ENCODE data around the gene MOGAT2.
"Not testable (repeated sequence)": the region's sequence is repeated elsewhere in the genome, so short reads cannot be mapped to it uniquely, and the experiment has no call there.

MOGAT2 gene

GRCh38 chr11:75717608-75718418, at the start of gene MOGAT2:
TSS of gene MOGAT2 (plus strand) at chr11:75717838. CDS start at chr11:75717889, 51 bp downstream.
- DNase-seq (ENCODE audit: low spot score): no peak

- DNase-seq (ENCODE audit: low spot score): no peak
Measured at GRCh38 chr11:75668451-75669297, 49.0 kb upstream of the MOGAT2 start, which contains the start of gene MAP6. TSS of gene MAP6 (minus strand) at chr11:75669038. CDS start at chr11:75668369, 669 bp downstream.

DNA sequence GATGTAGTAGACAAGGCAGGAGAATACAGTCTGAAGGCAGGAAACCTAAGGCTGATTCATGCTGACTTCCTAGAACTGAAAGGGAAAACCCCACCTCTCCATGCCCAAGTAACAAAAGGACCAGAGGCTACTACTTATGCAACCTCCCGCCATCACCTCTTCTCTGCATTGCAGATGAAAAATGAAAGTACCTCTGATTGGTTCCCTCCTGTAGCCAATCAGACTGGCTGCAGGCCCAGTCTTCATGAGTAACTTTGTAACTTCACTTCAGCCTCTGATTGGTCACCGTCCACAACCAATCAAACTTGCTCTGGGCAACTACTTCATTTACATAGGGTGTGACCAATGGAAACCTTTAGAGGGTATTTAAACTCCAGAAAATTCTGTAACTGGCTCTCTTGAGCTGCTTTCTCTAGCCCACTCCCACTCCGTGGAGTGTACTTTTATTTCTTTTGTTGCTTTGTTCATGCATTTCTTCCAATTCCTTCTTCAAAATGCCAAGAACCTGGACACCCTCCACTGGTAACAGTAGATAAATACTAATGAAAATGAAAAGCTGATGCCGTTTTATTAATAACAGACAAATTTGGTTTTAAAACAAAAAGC, 43.6 kb upstream of the MOGAT2 start:
- DNase-seq (ENCODE audit: low spot score): peak; percentile 32

DNA sequence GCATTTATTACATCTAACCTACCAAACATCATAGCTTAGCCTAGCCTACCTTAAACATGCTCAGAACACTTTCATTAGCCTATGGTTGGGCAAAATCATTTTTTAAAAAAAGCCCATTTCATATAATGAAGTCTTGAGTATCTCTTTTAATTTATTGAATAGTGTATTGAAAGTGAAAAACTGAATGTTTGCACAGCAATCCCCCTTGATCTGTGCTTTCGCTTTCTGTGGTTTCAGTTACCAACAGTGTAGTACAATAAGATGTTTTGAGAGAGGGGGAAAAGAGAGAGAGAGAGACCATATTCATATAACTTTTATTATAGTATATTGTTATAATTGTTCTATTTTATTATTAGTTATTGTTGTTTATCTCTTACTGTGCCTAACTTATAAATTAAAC, 40.4 kb upstream of the MOGAT2 start:
- no peak for DNase-seq (ENCODE audit: low spot score)

- no peak for DNase-seq (ENCODE audit: low spot score)
Measured at GRCh38 chr11:75677909-75678308, 39.7 kb upstream of the MOGAT2 start.

- no peak for DNase-seq (ENCODE audit: low spot score)
Measured at GRCh38 chr11:75678620-75679259, 38.9 kb upstream of the MOGAT2 start.

GRCh38 chr11:75679566-75679965, 38.1 kb upstream of the MOGAT2 start:
- DNase-seq (ENCODE audit: low spot score): no peak

DNA sequence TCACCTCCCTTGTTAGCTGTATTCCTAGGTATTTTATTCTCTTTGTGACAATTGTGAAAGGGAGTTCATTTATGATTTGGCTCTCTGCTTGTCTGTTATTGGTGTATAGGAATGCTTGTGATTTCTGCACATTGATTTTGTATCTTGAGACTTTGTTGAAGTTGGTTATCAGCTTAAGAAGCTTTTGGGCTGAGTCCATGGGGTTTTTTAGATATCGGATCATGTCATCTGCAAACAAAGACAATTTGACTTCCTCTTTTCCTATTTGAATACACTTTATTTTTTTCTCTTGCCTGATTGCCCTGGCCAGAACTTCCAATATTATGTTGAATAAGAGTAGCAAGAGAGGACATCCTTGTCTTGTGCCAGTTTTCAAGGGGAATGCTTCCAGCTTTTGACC, 33.8 kb upstream of the MOGAT2 start:
- DNase-seq (ENCODE audit: low spot score): not testable (repeated sequence)

- DNase-seq (ENCODE audit: low spot score): peak; percentile 43
Measured at GRCh38 chr11:75689863-75690609, 27.6 kb upstream of the MOGAT2 start.

DNA sequence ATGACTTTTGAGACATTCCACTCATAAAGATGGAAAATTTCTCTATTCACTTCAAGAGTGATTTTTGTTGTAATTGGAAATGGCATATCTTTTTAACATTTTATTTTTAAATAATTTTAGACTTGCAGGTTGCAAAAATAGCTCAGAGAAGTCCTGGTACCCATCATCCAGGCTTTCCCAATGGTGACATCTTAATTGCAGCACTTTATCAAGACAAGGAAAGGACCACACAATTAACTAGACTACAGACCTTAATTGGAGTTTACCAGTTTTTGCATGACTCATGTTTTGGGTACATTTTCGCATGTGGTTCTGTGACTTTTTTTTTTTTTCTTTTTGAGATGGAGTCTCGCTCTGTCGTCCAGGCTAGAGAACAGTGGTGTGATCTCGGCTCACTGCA, 25.8 kb upstream of the MOGAT2 start:
- no peak for DNase-seq (ENCODE audit: low spot score)

- DNase-seq (ENCODE audit: low spot score): no peak
Measured at GRCh38 chr11:75697906-75698581, 19.6 kb upstream of the MOGAT2 start.

GRCh38 chr11:75700940-75701339, 16.7 kb upstream of the MOGAT2 start:
- DNase-seq (ENCODE audit: low spot score): no peak

- no peak for DNase-seq (ENCODE audit: low spot score)
Measured at GRCh38 chr11:75703695-75704237, 13.9 kb upstream of the MOGAT2 start.

DNA sequence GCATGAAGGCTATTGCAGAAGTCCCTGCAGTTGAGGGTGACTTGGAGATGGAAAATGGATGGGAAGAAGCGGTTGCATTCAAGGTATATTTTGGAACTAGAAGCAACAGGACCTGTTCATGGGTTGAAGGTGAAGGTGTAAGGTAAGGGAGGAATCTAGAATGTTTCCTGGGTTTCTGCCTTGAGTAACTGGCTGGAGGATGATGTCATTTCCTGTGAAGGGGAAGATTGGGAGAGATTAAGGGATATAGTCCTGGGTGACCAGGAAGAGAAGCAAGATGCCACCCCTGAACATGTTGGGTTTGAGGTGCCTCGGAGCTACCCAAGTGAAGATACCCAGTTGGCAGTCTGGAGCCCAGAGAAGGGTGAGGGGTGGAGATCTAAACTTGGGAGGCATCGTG, 12.1 kb upstream of the MOGAT2 start:
- no peak for DNase-seq (ENCODE audit: low spot score)

DNA sequence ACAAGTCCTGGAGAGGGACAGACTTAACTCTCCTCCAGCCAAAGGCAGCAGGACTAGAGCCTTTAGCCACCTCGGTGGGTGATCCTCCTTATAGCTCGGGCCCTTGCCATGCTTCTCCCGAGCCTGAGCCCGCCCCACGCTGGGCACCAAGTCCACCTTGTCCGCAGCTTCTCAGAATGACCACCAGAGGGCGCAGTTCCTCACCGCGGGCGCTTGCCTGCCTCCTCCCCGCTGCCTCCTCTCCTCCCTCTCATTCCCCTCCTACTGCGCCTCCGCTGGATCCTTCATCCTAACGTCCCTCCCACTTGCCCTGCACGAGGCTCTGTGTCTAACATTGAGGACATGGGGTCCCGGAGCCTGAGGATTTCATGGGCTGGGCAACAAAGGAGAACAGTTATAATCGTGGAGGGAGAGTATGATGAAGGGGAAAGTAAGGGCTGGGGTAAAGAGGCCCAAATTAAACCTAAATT, 11.3 kb upstream of the MOGAT2 start:
- DNase-seq (ENCODE audit: low spot score): peak; percentile 83

DNA sequence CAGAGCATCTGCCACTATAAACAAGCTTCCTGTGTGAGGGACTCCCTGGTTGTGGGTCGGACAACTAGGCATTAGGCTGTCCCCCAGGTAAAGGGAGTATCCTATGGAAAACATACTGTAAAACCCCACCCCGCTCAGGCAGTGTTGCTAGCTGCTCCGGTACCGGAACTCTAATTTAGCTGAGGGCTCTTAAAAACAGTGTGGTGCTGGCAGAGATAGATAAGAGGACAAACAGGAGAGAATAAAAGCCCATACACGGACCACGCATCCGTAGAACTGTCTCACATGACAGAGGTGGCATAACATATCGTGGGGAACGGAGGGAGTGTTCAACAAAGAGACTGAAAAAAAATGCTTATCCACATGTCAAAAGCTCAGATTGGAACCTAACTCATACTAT, 3.4 kb upstream of the MOGAT2 start:
- no peak for DNase-seq (ENCODE audit: low spot score)

- no peak for DNase-seq (ENCODE audit: low spot score)
Measured at GRCh38 chr11:75715688-75716087, 1.9 kb upstream of the MOGAT2 start.

DNA sequence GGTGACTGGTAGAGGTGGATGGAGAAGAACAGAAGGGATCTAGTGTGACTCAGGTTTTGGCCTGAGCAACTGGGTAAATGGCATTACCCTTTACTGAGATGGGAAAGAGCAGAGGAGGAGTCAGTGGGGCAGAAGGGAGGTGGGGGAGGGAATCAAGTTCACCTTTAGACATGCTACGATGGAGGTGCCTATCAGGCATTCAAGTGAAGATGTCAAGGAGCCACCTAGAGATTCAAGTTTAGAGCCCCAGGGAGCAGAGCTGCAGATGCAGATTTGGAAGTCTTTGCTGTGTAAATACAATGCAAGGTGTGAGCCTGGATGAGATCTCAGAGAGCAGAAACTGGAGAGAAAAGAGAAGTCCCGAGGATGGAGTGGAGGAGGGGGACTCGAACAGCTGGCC, 979 bp upstream of the MOGAT2 start:
- no peak for DNase-seq (ENCODE audit: low spot score)

- no peak for DNase-seq (ENCODE audit: low spot score)
Measured at GRCh38 chr11:75718419-75719339, 1.0 kb downstream of the MOGAT2 start.

All from RKO (cell line).